ENCODE measurements around the gene LHX4. TPM values are rescaled to one million over a fixed set of nuclear protein-coding genes. Genes with fewer than 3 reads are reported as not detected.

Gene LHX4
- total RNA-seq, 1 donor from 2014 or later: 0.96 TPM

DNA sequence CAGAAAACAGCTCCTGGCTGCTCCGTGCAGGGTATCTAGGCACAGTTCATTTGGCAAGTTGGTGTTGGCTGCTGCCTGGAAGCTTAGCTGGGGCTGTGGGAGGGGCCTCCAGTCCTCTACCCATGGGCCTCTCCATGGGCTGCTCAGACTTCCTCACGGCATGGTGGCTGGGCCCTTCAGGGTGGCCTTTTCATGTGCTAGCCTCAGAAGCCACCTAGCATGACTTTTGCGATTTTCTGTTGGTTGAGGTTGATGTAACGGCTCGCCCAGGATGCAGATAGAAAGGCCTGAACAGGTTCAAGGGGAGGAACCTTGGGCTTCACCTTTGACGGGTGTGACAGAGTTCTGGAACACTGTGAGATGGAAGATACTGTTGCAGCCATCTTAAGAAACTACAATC lies 25.8 kb upstream of the LHX4 start:
- Mint-ChIP-seq H3K4me3 (no peak overlapping the region), H3K36me3 (ENCODE audit: low read depth) (no peaks in the 10 kb centered on the region), H3K27ac (ENCODE audit: unreplicated experiment) (no peak overlapping the region), H3K27me3 (ENCODE audit: low read depth) (peaks cover 60% of the 10 kb centered on the region), H3K9me3 (no peaks in the 10 kb centered on the region), H3K4me1 (no peaks in the 10 kb centered on the region)
- TF ChIP-seq, protein P1, sequence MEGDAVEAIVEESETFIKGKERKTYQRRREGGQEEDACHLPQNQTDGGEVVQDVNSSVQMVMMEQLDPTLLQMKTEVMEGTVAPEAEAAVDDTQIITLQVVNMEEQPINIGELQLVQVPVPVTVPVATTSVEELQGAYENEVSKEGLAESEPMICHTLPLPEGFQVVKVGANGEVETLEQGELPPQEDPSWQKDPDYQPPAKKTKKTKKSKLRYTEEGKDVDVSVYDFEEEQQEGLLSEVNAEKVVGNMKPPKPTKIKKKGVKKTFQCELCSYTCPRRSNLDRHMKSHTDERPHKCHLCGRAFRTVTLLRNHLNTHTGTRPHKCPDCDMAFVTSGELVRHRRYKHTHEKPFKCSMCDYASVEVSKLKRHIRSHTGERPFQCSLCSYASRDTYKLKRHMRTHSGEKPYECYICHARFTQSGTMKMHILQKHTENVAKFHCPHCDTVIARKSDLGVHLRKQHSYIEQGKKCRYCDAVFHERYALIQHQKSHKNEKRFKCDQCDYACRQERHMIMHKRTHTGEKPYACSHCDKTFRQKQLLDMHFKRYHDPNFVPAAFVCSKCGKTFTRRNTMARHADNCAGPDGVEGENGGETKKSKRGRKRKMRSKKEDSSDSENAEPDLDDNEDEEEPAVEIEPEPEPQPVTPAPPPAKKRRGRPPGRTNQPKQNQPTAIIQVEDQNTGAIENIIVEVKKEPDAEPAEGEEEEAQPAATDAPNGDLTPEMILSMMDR (conservative IDR thresholded peaks at IDR 0.05): no peak
- no peak for DNase-seq (ENCODE audit: low read depth, low spot score)

DNA sequence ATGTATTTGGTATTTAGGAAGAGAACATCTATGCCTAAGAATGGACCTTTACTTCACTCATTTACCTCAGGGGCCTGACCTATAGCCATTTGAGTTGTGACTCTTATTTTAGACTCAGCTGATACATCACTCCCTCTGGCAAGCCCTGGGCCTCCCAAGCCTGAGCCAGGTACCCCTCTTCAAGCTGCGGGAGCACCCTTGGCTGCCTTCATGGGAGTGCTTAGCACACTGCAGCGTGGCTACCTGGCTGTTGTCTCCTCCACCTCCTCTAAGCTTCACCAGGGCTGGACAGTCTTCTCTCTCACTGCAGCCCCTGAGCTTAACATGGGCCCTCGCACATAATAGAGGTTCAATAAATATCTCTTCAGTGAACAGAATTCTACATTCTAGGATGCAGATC lies 23.5 kb upstream of the LHX4 start:
- Mint-ChIP-seq H3K36me3 (ENCODE audit: low read depth) (no peaks in the 10 kb centered on the region), H3K9me3 (no peaks in the 10 kb centered on the region), H3K27me3 (ENCODE audit: low read depth) (peaks cover 71% of the 10 kb centered on the region), H3K4me3 (no peak overlapping the region), H3K27ac (ENCODE audit: unreplicated experiment) (no peak overlapping the region), H3K4me1 (peaks cover 4% of the 10 kb centered on the region)
- no peak for DNase-seq (ENCODE audit: low read depth, low spot score)
- TF ChIP-seq, protein P1 (conservative IDR thresholded peaks at IDR 0.05): no peak

DNA sequence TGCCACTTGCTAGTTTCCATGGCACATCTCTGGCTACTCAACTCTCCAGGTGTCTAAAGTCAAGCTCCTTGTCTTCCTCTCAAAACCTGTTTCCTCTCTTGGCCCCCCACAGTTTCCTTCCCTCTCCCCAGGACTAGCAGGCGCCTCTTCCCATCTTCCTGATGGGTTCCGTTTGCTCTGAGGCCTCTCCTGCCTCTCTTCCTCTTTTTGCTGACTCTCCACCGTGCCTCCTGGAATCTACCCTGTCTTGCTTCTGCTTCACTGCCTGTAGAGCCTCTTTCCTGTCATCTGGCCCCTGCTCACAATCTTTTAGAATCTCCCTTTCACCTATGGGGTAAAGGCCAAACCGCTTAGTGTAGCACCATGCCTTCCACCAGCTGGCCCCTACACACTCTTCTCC lies 21.8 kb upstream of the LHX4 start:
- H3K36me3 Mint-ChIP-seq (ENCODE audit: low read depth): no peaks in the 10 kb centered on the region
- H3K9me3 Mint-ChIP-seq: no peaks in the 10 kb centered on the region
- H3K4me3 Mint-ChIP-seq: no peak overlapping the region
- DNase-seq (ENCODE audit: low read depth, low spot score): no peak
- TF ChIP-seq, protein P1 (conservative IDR thresholded peaks at IDR 0.05): no peak
- peaks cover 6% of the 10 kb centered on the region for H3K4me1 Mint-ChIP-seq
- H3K27me3 Mint-ChIP-seq (ENCODE audit: low read depth): peaks cover 76% of the 10 kb centered on the region
- H3K27ac Mint-ChIP-seq (ENCODE audit: unreplicated experiment): no peak overlapping the region

DNA sequence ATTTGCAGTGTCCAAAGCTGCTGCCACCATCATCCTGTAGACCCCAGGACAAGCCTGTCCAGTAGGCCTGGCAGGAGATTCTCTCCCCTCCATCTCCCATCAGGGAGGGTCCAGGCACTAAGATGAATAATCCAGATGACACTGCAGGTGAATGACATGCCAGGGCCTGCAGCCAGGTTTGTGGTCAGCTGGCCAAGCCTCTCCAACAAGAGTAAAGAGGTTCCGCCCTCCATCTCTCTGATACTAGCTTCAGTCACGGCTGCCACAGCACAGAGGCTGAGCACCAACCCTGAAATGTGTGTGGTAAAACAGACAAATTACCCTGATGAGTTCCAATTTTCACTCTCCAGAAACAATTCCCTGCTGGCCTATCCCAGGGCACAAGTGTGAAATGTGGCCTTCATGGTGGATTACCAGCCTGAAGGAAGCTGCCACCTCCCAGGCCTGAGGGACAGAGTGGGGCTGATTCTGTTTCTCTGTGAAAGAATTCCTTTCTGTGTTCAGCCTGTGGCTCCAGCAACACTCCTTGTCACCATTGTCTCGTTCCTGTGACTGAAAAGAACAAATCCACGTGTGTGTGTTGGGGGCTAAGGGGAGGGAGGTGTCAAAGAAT lies 19.9 kb upstream of the LHX4 start:
- Mint-ChIP-seq H3K27ac (ENCODE audit: unreplicated experiment) (no peak overlapping the region), H3K4me1 (peaks cover 12% of the 10 kb centered on the region), H3K36me3 (ENCODE audit: low read depth) (no peaks in the 10 kb centered on the region), H3K9me3 (peaks cover 3% of the 10 kb centered on the region), H3K4me3 (no peak overlapping the region), H3K27me3 (ENCODE audit: low read depth) (peaks cover 77% of the 10 kb centered on the region)
- TF ChIP-seq, protein P1 (conservative IDR thresholded peaks at IDR 0.05): no peak
- DNase-seq (ENCODE audit: low read depth, low spot score): no peak

DNA sequence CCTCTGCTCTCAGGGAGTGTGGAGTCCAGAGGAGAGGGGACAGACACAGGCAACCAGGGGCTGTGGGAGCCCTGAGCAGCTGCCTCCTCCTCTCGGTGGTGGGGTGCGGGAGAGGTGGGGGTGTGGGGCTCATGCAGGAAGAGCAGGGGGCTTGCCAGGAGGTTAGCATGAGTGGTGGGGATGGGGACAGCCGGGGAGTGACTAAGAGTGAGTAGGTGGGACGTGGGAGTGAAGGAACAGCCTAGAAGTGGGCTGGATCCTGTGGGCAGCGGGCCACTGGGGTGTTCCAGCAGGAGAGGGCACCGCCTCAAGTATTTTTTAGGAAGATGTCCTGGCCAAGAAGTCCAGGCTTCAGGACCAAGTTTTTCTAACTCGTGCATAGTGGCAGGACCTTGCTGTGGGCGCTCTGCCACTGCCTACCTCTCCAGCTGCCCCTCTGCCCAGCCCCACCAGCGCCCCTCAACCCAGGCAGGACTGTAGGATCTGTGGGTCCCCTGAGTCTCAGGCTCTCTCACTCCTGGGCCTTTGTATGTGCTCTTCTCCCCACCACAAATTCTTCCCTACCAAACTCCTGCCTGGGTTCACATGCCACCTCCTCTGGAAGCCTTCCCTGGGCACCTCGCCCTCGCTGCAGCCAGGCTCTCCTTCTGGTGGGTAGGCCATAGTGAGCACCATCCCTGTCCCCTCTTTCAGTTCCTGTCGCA lies 18.8 kb upstream of the LHX4 start:
- peaks cover 83% of the 10 kb centered on the region for H3K27me3 Mint-ChIP-seq (ENCODE audit: low read depth)
- no peak for DNase-seq (ENCODE audit: low read depth, low spot score)
- H3K9me3 Mint-ChIP-seq: peaks cover 3% of the 10 kb centered on the region
- no peaks in the 10 kb centered on the region for H3K36me3 Mint-ChIP-seq (ENCODE audit: low read depth)
- H3K4me1 Mint-ChIP-seq: peaks cover 12% of the 10 kb centered on the region
- TF ChIP-seq, protein P1 (conservative IDR thresholded peaks at IDR 0.05): no peak
- H3K4me3 Mint-ChIP-seq: no peak overlapping the region
- H3K27ac Mint-ChIP-seq (ENCODE audit: unreplicated experiment): no peak overlapping the region
